Measurements from ENCODE around the gene SERPINB5.

SERPINB5 gene

DNA sequence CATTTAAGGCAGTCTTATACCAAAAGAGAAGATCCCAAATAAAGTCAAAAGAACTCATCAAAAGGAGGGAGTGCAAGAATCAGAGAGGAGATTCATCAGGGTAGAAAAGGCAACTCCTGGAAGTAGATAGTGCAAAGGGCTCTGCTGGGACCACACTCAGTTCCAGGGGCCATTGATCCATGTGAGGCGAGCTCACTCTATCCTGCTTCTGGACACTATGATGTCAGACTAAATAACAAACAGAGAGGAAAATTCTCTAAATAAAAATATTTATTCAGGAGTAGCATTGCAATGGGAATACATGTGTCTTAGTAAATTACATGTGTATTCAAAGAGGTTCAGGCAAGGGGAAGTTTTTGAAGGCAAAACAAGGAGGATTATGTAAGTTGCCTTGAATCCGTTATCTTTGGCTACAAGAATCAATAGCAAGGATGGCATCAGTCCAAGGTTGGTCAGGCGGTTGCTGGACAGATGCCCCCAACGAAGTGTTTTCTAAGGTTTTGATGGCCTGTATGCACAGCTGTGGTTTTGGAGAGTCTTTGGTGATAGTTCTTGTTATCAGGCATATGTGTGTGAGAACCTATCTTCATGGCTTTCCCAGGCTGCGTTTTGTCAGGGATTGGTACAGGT is 52.2 kb downstream of the SERPINB5 start:
- DNase-seq = no peak

DNA sequence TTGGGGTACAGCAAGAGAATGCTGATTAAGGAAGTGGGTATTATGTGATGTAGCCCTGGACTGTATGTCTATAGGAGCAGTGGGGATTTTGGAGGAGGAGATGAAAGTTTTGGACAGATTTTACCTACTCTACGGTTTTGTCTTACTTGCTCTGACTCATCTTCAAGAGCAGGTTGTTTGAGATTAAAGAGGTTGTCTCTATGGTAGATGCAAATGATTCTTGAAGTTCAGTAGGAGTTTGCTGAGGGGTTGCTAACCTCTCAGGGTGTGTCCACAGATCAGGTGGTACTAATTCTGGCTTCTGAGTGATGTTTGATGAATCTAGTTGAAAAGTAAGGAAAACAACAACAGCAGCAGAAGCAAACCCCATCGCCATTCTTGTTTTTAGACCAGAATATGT is 55.7 kb downstream of the SERPINB5 start:
- DNase-seq = no peak

DNA sequence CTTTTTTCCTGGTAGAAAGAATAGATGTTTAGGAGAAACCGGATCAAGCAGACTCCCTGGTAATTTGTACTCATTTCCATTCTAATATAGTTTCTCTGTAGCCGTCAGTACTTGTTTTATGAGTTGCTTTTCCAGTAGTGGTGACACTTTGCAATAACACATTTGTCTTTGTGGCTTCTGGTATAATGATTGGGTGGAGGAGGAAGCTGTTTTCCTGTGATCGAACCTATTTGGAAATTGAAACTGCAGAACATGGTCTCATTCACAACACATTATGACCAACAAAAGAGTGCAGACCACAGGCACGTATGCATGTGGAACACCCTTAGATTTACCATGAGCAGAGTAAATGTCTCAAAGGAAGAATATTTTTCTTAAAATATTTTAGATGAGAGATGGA is 57.9 kb downstream of the SERPINB5 start:
- no peak for DNase-seq

DNA sequence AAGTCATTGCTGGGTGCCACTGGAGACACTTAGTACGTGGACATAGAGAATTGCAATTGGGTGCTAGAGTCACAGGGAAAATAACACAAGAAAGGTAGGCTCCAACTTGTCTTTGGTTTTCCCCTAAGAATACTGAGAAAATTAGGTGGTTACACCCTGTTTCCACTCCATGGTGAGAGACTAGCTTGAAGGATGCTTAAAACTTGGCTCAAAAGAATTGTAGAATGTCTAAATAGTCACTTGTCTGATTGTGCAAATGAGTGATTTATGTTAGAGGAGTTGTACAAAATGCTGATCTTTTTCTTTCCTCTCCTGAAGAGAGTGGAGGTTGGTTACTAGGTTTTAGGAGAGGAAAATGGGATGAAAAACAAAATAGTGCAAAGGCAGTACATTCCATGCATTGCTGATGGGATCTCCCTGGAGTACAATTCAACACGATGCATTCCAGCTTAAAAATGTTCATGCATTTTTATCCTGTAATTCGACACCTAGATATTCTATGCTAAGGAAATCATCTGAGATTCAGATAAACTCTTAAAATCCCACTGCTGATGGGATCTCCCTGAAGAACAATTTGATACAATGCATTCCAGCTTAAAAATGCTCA is 63.2 kb downstream of the SERPINB5 start:
- no peak for DNase-seq

DNA sequence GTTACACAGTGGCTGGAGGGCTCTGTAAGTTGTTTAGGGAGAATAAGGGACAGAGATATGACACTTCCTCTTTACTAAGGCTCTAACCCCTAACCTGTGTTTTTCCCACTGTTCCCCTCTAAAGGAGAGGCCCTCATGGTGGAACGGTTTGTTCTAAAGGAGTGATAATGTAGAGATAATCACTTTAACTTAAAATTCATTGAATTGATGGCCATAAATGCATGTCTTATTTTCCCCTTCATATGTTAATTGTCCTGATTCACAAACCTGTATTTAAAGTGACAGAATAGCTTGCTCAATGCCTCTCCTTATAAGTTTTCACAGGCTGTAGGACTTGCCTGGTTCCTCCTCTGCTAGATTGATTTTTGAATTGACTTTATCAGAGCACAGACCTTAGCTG is 65.3 kb downstream of the SERPINB5 start, which contains the start of gene SERPINB12:
SERPINB12 (plus strand) TSS at position 301 of the 400 bp plus-strand sequence. CDS start 13,791 bp downstream, outside the sequence.
- DNase-seq = no peak

DNA sequence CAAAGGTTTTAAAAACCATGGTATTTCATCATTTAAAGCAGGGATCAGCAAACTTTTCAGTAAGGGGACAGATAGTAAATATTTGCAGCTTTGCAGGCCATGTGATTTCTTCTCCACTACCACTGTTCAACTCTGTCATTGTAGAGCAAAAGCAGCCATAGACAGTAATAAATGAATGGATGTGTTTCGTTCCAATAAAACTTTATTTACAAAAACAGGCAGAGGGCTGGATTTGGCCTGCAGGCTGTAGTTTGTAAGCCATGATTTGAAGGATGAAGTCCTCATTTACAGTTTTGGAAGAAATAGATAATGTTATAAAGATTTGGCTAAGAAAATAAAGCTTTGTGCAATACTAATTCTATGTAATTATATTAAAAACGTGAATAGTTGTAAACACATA is 67.3 kb downstream of the SERPINB5 start:
- no peak for DNase-seq

DNA sequence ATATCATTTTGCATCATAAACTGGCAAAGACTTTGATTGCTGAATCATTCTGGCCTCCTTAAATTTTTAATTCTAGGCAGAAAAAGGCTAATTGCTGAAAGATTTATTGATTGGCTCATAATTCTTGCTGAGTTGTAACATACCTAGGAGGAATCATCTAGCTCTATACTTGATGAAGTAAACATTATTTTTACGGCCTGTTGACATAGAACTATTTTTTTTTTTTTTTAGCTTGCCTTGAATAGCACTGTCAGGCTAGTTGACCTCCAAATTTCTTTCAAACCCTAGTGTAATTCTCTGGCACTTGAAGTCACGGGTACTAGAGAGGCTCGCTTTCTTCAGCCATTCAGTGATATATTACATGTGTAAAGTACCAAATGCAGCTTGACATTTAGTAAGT is 68.2 kb downstream of the SERPINB5 start:
- no peak for DNase-seq

DNA sequence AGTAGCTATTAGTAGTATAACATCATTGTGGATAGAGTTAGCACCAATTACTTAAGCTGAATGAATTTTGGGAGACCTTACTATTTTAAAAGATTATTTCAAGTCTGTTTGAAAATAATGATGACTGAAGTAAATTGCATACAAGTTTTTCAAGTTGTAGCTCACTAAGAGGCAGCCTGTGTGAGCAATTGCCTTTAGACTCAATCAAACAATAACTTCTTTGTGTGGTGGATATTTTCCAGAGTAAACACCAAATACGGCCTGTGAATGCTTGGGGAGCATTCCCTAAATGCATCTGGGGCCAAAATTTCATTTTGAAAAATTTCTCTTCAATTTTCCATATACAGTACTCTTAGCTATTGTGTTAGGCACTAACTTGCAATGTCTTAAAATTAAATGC is 73.3 kb downstream of the SERPINB5 start:
- no peak for DNase-seq

DNA sequence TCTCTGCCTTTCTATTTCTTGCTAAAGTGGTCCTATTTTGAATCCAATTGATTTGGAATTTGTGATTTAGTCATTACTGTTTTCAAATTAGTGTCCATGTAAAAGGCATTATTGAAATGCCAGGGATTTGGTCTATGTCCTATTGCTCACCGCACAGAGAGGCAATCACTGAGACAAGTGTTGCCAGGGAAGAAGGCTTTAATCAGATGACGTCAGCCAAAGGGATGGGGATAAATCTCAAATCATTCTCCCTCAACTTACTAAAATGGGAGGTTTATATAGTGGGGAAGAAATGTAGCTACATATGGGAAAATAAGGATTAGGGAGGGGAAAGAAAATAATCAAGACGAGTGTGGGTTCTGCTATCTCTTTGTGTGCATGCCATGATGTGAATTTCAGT is 75.0 kb downstream of the SERPINB5 start:
- no peak for DNase-seq

DNA sequence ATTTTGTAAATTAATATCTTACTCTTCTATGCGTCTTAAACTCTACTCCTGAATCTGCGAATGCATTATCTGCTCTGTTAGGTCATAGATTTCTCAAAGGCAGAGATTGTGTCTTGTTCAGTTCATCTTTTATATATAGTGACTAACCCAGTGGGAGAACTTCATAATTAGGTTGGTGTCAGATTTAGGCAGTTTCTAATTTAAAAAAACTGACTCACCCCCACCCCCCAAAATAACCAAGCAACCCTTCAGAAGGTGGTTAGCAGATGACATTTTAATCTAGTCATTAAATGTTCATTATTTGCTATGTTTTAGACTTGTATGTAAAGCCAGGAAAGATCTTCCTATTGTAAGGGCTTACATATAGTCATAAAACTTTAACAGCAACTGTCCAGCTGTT is 75.8 kb downstream of the SERPINB5 start:
- no peak for DNase-seq

DNA sequence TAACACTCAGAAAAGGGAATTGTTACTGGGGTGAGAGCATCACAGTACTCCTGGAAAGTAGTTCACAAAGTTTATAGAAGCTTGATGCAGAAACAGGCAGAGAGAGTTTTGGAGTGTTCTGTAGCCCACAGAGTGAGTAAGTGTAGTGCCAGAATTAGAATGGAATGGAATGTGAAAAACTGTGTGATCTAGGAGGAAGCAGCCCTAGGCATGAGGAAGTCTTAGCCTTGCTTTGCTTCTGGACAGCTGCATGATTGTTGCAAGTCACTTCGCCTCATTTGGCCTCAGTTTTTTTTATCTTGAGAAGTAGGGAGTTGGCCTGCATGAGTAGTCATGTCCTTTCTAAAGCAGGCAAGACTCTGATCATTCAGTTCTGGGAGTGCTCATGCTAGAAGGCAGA is 76.3 kb downstream of the SERPINB5 start:
- no peak for DNase-seq

All from effector CD4-positive, alpha-beta T cell (primary cell).